WERI-Rb-1 (cell line): ENCODE results near the gene OR10R2.

Experiments
- DNase-seq: peaks from one replicate; pipeline ENCODE4 v3.0.0-alpha.2; 2020
- H3K27ac ChIP-seq: fragments of 250-450 bp; sonication (Bioruptor Pico); 2 replicates; pipeline ENCODE4 v1.5.1; 2020; ENCODE audit warnings: mild to moderate bottlenecking, moderate library complexity
- H3K27me3 ChIP-seq: fragments of 250-450 bp; sonication (Bioruptor Pico); 2 replicates; pipeline ENCODE4 v1.5.1; 2021; ENCODE audit warnings: mild to moderate bottlenecking, low read depth, moderate library complexity; ENCODE audit not compliant: insufficient read depth, severe bottlenecking
- H3K36me3 ChIP-seq: fragments of 250-450 bp; sonication (Bioruptor Pico); 2 replicates; pipeline ENCODE4 v1.5.1; 2020; ENCODE audit warnings: mild to moderate bottlenecking, moderate library complexity
- H3K4me3 ChIP-seq: 2 replicates; pipeline ENCODE4 v1.5.1; 2011; ENCODE audit warnings: low read depth, mild to moderate bottlenecking, control low read depth, low read length
- H3K9me3 ChIP-seq: fragments of 250-450 bp; sonication (Bioruptor Pico); 2 replicates; pipeline ENCODE4 v1.5.1; 2021; ENCODE audit warnings: mild to moderate bottlenecking, moderate library complexity; ENCODE audit not compliant: severe bottlenecking
- TF ChIP-seq, protein P1 (sequence below): IDR thresholded peaks from 2 replicates; pipeline ENCODE4 v1.5.1; 2011; ENCODE audit warnings: low read depth, mild to moderate bottlenecking, control low read depth, inconsistent platforms, low read length

Gene OR10R2

DNA sequence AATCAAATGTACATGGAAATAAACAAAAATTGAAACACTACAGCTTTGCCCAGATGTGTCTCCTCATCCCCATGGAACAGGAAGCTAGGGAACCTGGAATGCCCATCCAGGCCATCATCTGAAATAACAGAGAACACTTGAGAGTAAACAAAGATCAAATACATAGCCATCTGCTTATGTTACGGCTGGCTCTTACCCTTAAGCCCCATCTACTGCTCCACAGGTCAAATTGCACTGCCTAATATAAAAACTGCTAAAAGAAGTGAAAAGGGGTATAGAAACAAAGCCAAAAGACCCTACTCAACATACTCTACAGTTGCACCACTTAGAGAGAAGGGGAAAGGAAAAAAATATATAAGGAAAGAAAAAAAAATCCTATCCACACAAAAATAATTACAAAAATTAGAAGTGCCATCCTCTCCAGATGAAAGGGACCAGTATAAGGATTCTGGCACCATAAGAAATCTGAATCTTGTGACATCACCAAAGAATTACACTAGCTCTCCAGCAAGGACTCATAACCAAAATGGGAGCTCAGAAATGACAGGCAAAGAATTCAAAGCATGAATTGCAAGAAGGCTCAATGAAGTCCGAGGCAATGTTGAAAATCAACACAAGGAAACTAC is 55.3 kb downstream of the OR10R2 start:
- TF ChIP-seq, protein P1, sequence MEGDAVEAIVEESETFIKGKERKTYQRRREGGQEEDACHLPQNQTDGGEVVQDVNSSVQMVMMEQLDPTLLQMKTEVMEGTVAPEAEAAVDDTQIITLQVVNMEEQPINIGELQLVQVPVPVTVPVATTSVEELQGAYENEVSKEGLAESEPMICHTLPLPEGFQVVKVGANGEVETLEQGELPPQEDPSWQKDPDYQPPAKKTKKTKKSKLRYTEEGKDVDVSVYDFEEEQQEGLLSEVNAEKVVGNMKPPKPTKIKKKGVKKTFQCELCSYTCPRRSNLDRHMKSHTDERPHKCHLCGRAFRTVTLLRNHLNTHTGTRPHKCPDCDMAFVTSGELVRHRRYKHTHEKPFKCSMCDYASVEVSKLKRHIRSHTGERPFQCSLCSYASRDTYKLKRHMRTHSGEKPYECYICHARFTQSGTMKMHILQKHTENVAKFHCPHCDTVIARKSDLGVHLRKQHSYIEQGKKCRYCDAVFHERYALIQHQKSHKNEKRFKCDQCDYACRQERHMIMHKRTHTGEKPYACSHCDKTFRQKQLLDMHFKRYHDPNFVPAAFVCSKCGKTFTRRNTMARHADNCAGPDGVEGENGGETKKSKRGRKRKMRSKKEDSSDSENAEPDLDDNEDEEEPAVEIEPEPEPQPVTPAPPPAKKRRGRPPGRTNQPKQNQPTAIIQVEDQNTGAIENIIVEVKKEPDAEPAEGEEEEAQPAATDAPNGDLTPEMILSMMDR, result no peak
- Histone ChIP-seq H3K36me3 (no peaks in the 10 kb centered on the region), H3K9me3 (no peaks in the 10 kb centered on the region), H3K27me3 (peaks cover 75% of the 10 kb centered on the region), H3K4me3 (no peak overlapping the region), H3K27ac (no peak overlapping the region)
- no peak for DNase-seq
